ENCODE data around the gene USP54. TPM values are rescaled to one million over a fixed set of nuclear protein-coding genes. Genes with fewer than 3 reads are reported as not detected.
"Not testable (repeated sequence)": the region's sequence is repeated elsewhere in the genome, so short reads cannot be mapped to it uniquely, and the experiment has no call there.

The USP54 gene
- total RNA-seq, 4 donors from 2014 or later = 17.8 to 37.4 (median 32.7) TPM

GRCh38 chr10:73577788-73578187, 13.4 kb downstream of the USP54 start:
- no peaks in the 10 kb centered on the region for H3K9me3 ChIP-seq
- H3K4me1 ChIP-seq = peaks cover 9 to 55% (median 16%) of the 10 kb centered on the region in 3 donors
- TF ChIP-seq CTCF (IDR thresholded peaks at IDR 0.05) = no peak
- no peak for TF ChIP-seq POLR2A (IDR thresholded peaks at IDR 0.05)
- no peaks in the 10 kb centered on the region for H3K27me3 ChIP-seq
- H3K4me3 ChIP-seq = no peak overlapping the region
- peaks cover 0 to 6% (median 0%) of the 10 kb centered on the region in 3 donors for H3K36me3 ChIP-seq
- intact Hi-C loops (cut with DNase I) = no loop called here
- H3K27ac ChIP-seq = peak overlapping the region; percentile 67 to 86 (median 82)
- WGBS, 2 donors = 38 to 43% methylated on average over 1 of the region's 1 CpG
- DNase-seq = no peak

- H3K4me1 ChIP-seq = peaks cover 9 to 55% (median 16%) of the 10 kb centered on the region in 3 donors
- 75 to 91% methylated on average over 3 of the region's 3 CpGs for WGBS, 2 donors
Observed at GRCh38 chr10:73576890-73577591, 14.1 kb downstream of the USP54 start.

GRCh38 chr10:73576178-73576889, 14.8 kb downstream of the USP54 start:
- Histone ChIP-seq H3K4me1 (peaks cover 9 to 55% (median 16%) of the 10 kb centered on the region in 3 donors), H3K4me3 (peak overlapping the region in 3 of 4 donors; percentile 26 to 49 (median 34)), H3K9me3 (no peaks in the 10 kb centered on the region), H3K27ac (peak overlapping the region; percentile 67 to 86 (median 80)), H3K27me3 (no peaks in the 10 kb centered on the region), H3K36me3 (peaks cover 0 to 9% (median 0%) of the 10 kb centered on the region in 3 donors)
- intact Hi-C loops (cut with DNase I) = no loop called here
- 30 to 37% methylated on average over 4 of the region's 4 CpGs for WGBS, 2 donors
- TF ChIP-seq CTCF (IDR thresholded peaks at IDR 0.05) (no peak), POLR2A (IDR thresholded peaks at IDR 0.05) (peak in 3 of 4 donors; percentile 25 to 77 (median 62))
- no peak for DNase-seq

More at GRCh38 chr10:73576890-73577591, 14.1 kb downstream of the USP54 start:
- H3K36me3 ChIP-seq = peaks cover 0 to 6% (median 0%) of the 10 kb centered on the region in 3 donors
- DNase-seq = no peak
- no peaks in the 10 kb centered on the region for H3K27me3 ChIP-seq
- H3K27ac ChIP-seq = peak overlapping the region; percentile 67 to 86 (median 80)
- peak overlapping the region in 1 of 4 donors; percentile 31 for H3K4me3 ChIP-seq
- intact Hi-C loops (cut with DNase I) = no loop called here
- TF ChIP-seq POLR2A (IDR thresholded peaks at IDR 0.05) (no peak), CTCF (IDR thresholded peaks at IDR 0.05) (no peak)
- no peaks in the 10 kb centered on the region for H3K9me3 ChIP-seq

GRCh38 chr10:73567025-73567424, 24.1 kb downstream of the USP54 start:
- H3K27me3 ChIP-seq; H3K9me3 ChIP-seq; H3K27ac ChIP-seq; H3K4me3 ChIP-seq; intact Hi-C loops (cut with DNase I); H3K4me1 ChIP-seq; DNase-seq: not testable (repeated sequence)
- H3K36me3 ChIP-seq = peaks cover 0 to 61% (median 0%) of the 10 kb centered on the region in 3 donors
- 92 to 95% methylated on average over 7 of the region's 7 CpGs for WGBS, 2 donors

GRCh38 chr10:73561192-73561591, 29.9 kb downstream of the USP54 start:
- Histone ChIP-seq H3K36me3 (peaks cover 0 to 39% (median 0%) of the 10 kb centered on the region in 3 donors), H3K4me1 (no peaks in the 10 kb centered on the region), H3K27me3 (no peaks in the 10 kb centered on the region), H3K27ac (no peak overlapping the region), H3K9me3 (no peaks in the 10 kb centered on the region), H3K4me3 (no peak overlapping the region)
- intact Hi-C loops (cut with DNase I) = no loop called here
- DNase-seq = no peak
- 100% methylated on average over 1 of the region's 1 CpG for WGBS, 2 donors
- TF ChIP-seq POLR2A (IDR thresholded peaks at IDR 0.05) (no peak), CTCF (IDR thresholded peaks at IDR 0.05) (no peak)

Data from esophagus squamous epithelium (tissue), 5 donors.